Dermis lymphatic vessel endothelial cell (primary cell): ENCODE data around the gene EPHB6. TPM values are rescaled to one million over a fixed set of nuclear protein-coding genes. Genes with fewer than 3 reads are reported as not detected.

Experiments used
- total RNA-seq: library from RNA; depleted of rRNA; stranded (reverse); fragments of >200 nt; gene quantifications from 2 replicates; pipeline ENCODE4 v1.2.1, GENCODE V29; 2014

EPHB6 gene
- total RNA-seq = under 0.01 TPM in 1 of 2 replicates, not detected in the other

GRCh38 chr7:142854372-142855113 is at the start of gene EPHB6:
TSS of gene EPHB6 (plus strand) at chr7:142855076. CDS start at chr7:142863228, 8,152 bp downstream.

GRCh38 chr7:142885311-142886230 is 30.7 kb downstream of the EPHB6 start, which contains the start of gene TRPV6:
TSS of gene TRPV6 (minus strand) at chr7:142885745.

Other genes with a start within 250 kb of the EPHB6 start
- gene PRSS1, start 105.6 kb upstream of the EPHB6 start, total RNA-seq = not detected in 2 replicates
- not detected in 2 replicates for gene PRSS2, start 84.1 kb upstream of the EPHB6 start, total RNA-seq
- not detected in 2 replicates for gene TRPV6, start 30.7 kb downstream of the EPHB6 start, total RNA-seq
- not detected in 2 replicates for gene TRPV5, start 78.7 kb downstream of the EPHB6 start, total RNA-seq
- gene LLCFC1, start 84.4 kb downstream of the EPHB6 start, total RNA-seq = not detected in 2 replicates
- not detected in 2 replicates for gene KEL, start 107.3 kb downstream of the EPHB6 start, total RNA-seq
- gene OR9A2, start 172.1 kb downstream of the EPHB6 start, total RNA-seq = not detected in 2 replicates
- not detected in 2 replicates for gene OR6V1, start 197.3 kb downstream of the EPHB6 start, total RNA-seq